A549 (cell line): ENCODE measurements around the gene JPH2.

Experiments
- CHD2 ChIP-seq: fragments of 150-350 bp; IDR thresholded peaks from 2 replicates; pipeline ENCODE4 v1.6.1; 2014; ENCODE audit warnings: low read length; ENCODE audit not compliant: partially characterized antibody
- HDAC2 ChIP-seq: fragments of 200-600 bp; sonication (generic); IDR thresholded peaks from 2 replicates; pipeline ENCODE4 v1.6.1; 2016
- POLR2A ChIP-seq: IDR thresholded peaks from 2 replicates; pipeline ENCODE4 v1.6.1; 2012; ENCODE audit warnings: mild to moderate bottlenecking, low read length
- RAD21 ChIP-seq, 2 experiments: fragments of >200 bp in 1 of 2; sonication (Bioruptor Twin) in 1 of 2; formaldehyde crosslinking in 1 of 2; IDR thresholded peaks in 1 of 2; conservative IDR thresholded peaks in 1 of 2; 2 replicates in 1 of 2; 3 replicates in 1 of 2; pipeline ENCODE4 v1.6.1; 2012 to 2018; ENCODE audit warnings: inconsistent platforms in 1 of 2
- SMC3 ChIP-seq: fragments of >200 bp; sonication (Bioruptor Twin); formaldehyde crosslinking; IDR thresholded peaks from 3 replicates; pipeline ENCODE4 v1.6.1; 2018; ENCODE audit warnings: inconsistent platforms
- TF ChIP-seq, protein P1 (sequence below): fragments of 450-650 bp; IDR thresholded peaks from 2 replicates; pipeline ENCODE4 v1.6.1; 2014; ENCODE audit warnings: antibody characterized with exemption
- TF ChIP-seq, protein P2 (sequence below): fragments of >200 bp; sonication (Bioruptor Twin); formaldehyde crosslinking; IDR thresholded peaks from 3 replicates; pipeline ENCODE4 v1.5.1; 2016
- TF ChIP-seq, protein P3 (sequence below): fragments of 200-600 bp; sonication (generic); IDR thresholded peaks from 2 replicates; pipeline ENCODE4 v1.6.1; 2016; ENCODE audit warnings: antibody characterized with exemption, mild to moderate bottlenecking, moderate library complexity

GRCh38 chr20:44104798-44105517 is 82.0 kb downstream of the JPH2 start:
- TF ChIP-seq, protein P1, sequence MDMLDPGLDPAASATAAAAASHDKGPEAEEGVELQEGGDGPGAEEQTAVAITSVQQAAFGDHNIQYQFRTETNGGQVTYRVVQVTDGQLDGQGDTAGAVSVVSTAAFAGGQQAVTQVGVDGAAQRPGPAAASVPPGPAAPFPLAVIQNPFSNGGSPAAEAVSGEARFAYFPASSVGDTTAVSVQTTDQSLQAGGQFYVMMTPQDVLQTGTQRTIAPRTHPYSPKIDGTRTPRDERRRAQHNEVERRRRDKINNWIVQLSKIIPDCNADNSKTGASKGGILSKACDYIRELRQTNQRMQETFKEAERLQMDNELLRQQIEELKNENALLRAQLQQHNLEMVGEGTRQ: no peak
- TF ChIP-seq CHD2 (no peak), RAD21 (conservative IDR thresholded peaks at IDR 0.05 in 1 of 2, IDR thresholded peaks at IDR 0.05 in 1 of 2) (no peak), SMC3 (no peak), POLR2A (no peak), HDAC2 (no peak)
- TF ChIP-seq, protein P2, sequence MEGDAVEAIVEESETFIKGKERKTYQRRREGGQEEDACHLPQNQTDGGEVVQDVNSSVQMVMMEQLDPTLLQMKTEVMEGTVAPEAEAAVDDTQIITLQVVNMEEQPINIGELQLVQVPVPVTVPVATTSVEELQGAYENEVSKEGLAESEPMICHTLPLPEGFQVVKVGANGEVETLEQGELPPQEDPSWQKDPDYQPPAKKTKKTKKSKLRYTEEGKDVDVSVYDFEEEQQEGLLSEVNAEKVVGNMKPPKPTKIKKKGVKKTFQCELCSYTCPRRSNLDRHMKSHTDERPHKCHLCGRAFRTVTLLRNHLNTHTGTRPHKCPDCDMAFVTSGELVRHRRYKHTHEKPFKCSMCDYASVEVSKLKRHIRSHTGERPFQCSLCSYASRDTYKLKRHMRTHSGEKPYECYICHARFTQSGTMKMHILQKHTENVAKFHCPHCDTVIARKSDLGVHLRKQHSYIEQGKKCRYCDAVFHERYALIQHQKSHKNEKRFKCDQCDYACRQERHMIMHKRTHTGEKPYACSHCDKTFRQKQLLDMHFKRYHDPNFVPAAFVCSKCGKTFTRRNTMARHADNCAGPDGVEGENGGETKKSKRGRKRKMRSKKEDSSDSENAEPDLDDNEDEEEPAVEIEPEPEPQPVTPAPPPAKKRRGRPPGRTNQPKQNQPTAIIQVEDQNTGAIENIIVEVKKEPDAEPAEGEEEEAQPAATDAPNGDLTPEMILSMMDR: no peak
- TF ChIP-seq, protein P3, sequence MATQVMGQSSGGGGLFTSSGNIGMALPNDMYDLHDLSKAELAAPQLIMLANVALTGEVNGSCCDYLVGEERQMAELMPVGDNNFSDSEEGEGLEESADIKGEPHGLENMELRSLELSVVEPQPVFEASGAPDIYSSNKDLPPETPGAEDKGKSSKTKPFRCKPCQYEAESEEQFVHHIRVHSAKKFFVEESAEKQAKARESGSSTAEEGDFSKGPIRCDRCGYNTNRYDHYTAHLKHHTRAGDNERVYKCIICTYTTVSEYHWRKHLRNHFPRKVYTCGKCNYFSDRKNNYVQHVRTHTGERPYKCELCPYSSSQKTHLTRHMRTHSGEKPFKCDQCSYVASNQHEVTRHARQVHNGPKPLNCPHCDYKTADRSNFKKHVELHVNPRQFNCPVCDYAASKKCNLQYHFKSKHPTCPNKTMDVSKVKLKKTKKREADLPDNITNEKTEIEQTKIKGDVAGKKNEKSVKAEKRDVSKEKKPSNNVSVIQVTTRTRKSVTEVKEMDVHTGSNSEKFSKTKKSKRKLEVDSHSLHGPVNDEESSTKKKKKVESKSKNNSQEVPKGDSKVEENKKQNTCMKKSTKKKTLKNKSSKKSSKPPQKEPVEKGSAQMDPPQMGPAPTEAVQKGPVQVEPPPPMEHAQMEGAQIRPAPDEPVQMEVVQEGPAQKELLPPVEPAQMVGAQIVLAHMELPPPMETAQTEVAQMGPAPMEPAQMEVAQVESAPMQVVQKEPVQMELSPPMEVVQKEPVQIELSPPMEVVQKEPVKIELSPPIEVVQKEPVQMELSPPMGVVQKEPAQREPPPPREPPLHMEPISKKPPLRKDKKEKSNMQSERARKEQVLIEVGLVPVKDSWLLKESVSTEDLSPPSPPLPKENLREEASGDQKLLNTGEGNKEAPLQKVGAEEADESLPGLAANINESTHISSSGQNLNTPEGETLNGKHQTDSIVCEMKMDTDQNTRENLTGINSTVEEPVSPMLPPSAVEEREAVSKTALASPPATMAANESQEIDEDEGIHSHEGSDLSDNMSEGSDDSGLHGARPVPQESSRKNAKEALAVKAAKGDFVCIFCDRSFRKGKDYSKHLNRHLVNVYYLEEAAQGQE: no peak
